K562 (cell line): Measurements from ENCODE around the gene FAM20B. TPM values are rescaled to one million over a fixed set of nuclear protein-coding genes. Genes with fewer than 3 reads are reported as not detected.
A peak's percentile ranks its signal among the peaks of the same experiment; 100 is the strongest.

Source experiments
- CBFB ChIP-seq: sonication (generic); formaldehyde crosslinking; IDR thresholded peaks from 2 replicates; pipeline ENCODE4 v1.4.0; 2020; ENCODE audit warnings: mild to moderate bottlenecking, missing genetic modification reagents
- CC2D1A ChIP-seq: fragments of 450-650 bp; IDR thresholded peaks from 2 replicates; pipeline ENCODE4 v1.6.1; 2017; ENCODE audit warnings: mild to moderate bottlenecking
- DLX4 ChIP-seq: fragments of 250-450 bp; sonication (Bioruptor Pico); IDR thresholded peaks from 2 replicates; pipeline ENCODE4 v1.6.1; 2021; ENCODE audit warnings: mild to moderate bottlenecking
- EGR1 ChIP-seq: fragments of 450-650 bp; conservative IDR thresholded peaks from 2 replicates; pipeline ENCODE4 v1.6.1; 2017; ENCODE audit warnings: mild to moderate bottlenecking
- HNRNPH1 ChIP-seq: fragments of 200-400 bp; formaldehyde crosslinking; optimal IDR thresholded peaks from 2 replicates; pipeline ENCODE3; 2017; ENCODE audit warnings: low read depth, mild to moderate bottlenecking, low read length, moderate library complexity
- HSF4 ChIP-seq: fragments of 250-450 bp; sonication (Bioruptor Pico); IDR thresholded peaks from 2 replicates; pipeline ENCODE4 v2.1.2; 2022; ENCODE audit warnings: mild to moderate bottlenecking, moderate library complexity, borderline replicate concordance
- KDM4B ChIP-seq, 2 experiments: fragments of 450-650 bp in 1 of 2; sonication (generic) in 1 of 2; IDR thresholded peaks; 2 replicates each; pipeline ENCODE4 v1.6.1; 2016 to 2017; ENCODE audit warnings: borderline replicate concordance in 2 of 2, antibody characterized with exemption in 1 of 2, low read depth in 1 of 2, mild to moderate bottlenecking in 1 of 2
- KLF13 ChIP-seq: fragments of 450-650 bp; IDR thresholded peaks from 2 replicates; pipeline ENCODE4 v1.6.1; 2016; ENCODE audit warnings: missing genetic modification characterization, low read depth, mild to moderate bottlenecking, missing compliant biosample characterization, moderate library complexity, borderline replicate concordance
- KLF16 ChIP-seq: IDR thresholded peaks from 2 replicates; pipeline ENCODE4 v1.6.1; 2016; ENCODE audit warnings: antibody characterized with exemption
- MAFK ChIP-seq: IDR thresholded peaks from 2 replicates; pipeline ENCODE4 v1.6.1; 2011; ENCODE audit warnings: low read length, improper control_type of control experiment
- MYNN ChIP-seq, 2 experiments: sonication (generic); formaldehyde crosslinking in 1 of 2; IDR thresholded peaks; 2 replicates each; pipeline versions ENCODE4 v1.5.0 to v1.6.1; 2016 to 2020; ENCODE audit warnings: antibody characterized with exemption in 1 of 2, missing genetic modification reagents in 1 of 2
- RFX5 ChIP-seq: IDR thresholded peaks from 2 replicates; pipeline ENCODE4 v1.6.1; 2011; ENCODE audit warnings: low read depth, mild to moderate bottlenecking, improper control_type of control experiment, low read length
- SNRNP70 ChIP-seq: fragments of 200-400 bp; formaldehyde crosslinking; optimal IDR thresholded peaks from 2 replicates; pipeline ENCODE3; 2017; ENCODE audit warnings: low read depth, low read length
- SP1 ChIP-seq: sonication (generic); formaldehyde crosslinking; IDR thresholded peaks from 2 replicates; pipeline ENCODE4 v1.8.1; 2022; ENCODE audit warnings: mild to moderate bottlenecking, missing genetic modification reagents
- SP2 ChIP-seq: IDR thresholded peaks from 2 replicates; pipeline ENCODE4 v1.6.1; 2011; ENCODE audit warnings: mild to moderate bottlenecking, low read depth, low read length, moderate library complexity; ENCODE audit not compliant: poor library complexity, severe bottlenecking; ENCODE audit errors: extremely low read depth
- ZBED1 ChIP-seq: IDR thresholded peaks from 2 replicates; pipeline ENCODE4 v1.6.1; 2014
- ZBTB49 ChIP-seq: sonication (generic); formaldehyde crosslinking; IDR thresholded peaks from 2 replicates; pipeline ENCODE4 v1.8.0; 2022; ENCODE audit warnings: missing genetic modification reagents, mild to moderate bottlenecking, borderline replicate concordance
- ZBTB5 ChIP-seq: fragments of 450-650 bp; IDR thresholded peaks from 2 replicates; pipeline ENCODE4 v1.6.1; 2017; ENCODE audit warnings: antibody characterized with exemption
- ZNF395 ChIP-seq: fragments of 200-800 bp; sonication (Bioruptor generic); IDR thresholded peaks from 2 replicates; pipeline ENCODE4 v1.6.1; 2017; ENCODE audit warnings: missing genetic modification characterization, missing compliant biosample characterization
- ZNF695 ChIP-seq: fragments of 450-650 bp; formaldehyde crosslinking; IDR thresholded peaks from 2 replicates; pipeline ENCODE4 v1.4.0; 2020; ENCODE audit warnings: mild to moderate bottlenecking, moderate library complexity
- polyA plus RNA-seq, 8 experiments: library from polyadenylated mRNA; depleted of rRNA in 4 of 8; stranded (reverse) in 5 of 8; unstranded in 3 of 8; fragments of >200 nt; fragmentation: Nextera tagmentation in 2 of 8; fragmentation: Illumina TruSeq in 1 of 8; extraction: Ambion mirVana in 2 of 8; extraction: Trizol in 1 of 8; gene quantifications; 2 replicates each; pipeline versions ENCODE4 v1.2.1 to v1.2.3, GENCODE V29; 2011 to 2014; ENCODE audit warnings: inconsistent platforms in 1 of 8, missing spikeins in 1 of 8
- total RNA-seq, 7 experiments: library from RNA; depleted of rRNA in 6 of 7; stranded (reverse); fragments of >200 nt in 6 of 7; fragmentation: Illumina TruSeq in 2 of 7; extraction: Trizol in 2 of 7; gene quantifications; 2 replicates each; pipeline versions ENCODE4 v1.2.1 to v1.2.3, GENCODE V29; 2011 to 2021; ENCODE audit warnings: low replicate concordance in 1 of 7
- TF ChIP-seq, protein P1 (sequence below): fragments of 250-450 bp; sonication (Bioruptor Pico); IDR thresholded peaks from 2 replicates; pipeline ENCODE4 v1.5.0; 2020; ENCODE audit warnings: mild to moderate bottlenecking
- TF ChIP-seq, protein P2 (sequence below): sonication (generic); formaldehyde crosslinking; IDR thresholded peaks from 2 replicates; pipeline ENCODE4 v1.8.0; 2022; ENCODE audit warnings: mild to moderate bottlenecking, missing genetic modification reagents

FAM20B gene
- total and polyA plus RNA-seq, 9 of the 15 experiments (the other 6 are each of a cell fraction or from before 2014, with no cell fraction given) = 7.2 to 67.5 (median 42.9) TPM

DNA sequence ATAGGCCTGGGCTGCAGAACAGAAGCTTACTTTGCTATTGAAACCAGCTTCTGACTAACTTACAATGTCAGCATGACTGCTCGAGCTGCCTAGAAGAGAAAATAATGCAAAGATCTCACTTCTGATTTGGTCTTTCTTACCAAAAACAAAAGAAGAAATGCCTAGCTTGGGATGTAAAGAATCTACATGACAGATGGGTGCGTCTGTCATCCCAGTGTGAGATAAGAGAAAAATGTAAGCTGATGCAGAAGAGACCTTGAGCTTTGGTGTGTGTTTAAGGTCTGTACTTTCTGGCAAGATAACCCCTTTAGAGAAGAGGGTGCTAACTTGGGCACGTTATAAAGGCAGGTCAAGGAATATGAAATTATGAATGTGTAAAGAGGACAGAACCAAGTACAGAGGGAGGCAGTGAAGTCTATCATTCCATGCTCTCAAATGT is 3.6 kb downstream of the FAM20B start (continued):
- TF ChIP-seq ZNF695 (no peak), ZNF395 (CRISPR knock-in tag) (no peak), ZBED1 (no peak), CBFB (no peak), HSF4 (CRISPR knock-in tag) (no peak), CC2D1A (no peak), ZBTB5 (no peak), ZBTB49 (no peak), KDM4B (IDR thresholded peaks at IDR 0.05; ENCODE audit: borderline replicate concordance in 2 of 2, low read depth in 1 of 2) (no peak), SP1 (CRISPR knock-in tag) (peak; percentile 50; the same call in 1 of the 2 replicates), MYNN (IDR thresholded peaks at IDR 0.05) (no peak), MYNN (CRISPR knock-in tag; IDR thresholded peaks at IDR 0.05) (no peak), SP2 (no peak), KLF16 (no peak), SNRNP70 (no peak), DLX4 (CRISPR knock-in tag) (no peak), KLF13 (no peak), EGR1 (no peak), RFX5 (no peak), HNRNPH1 (no peak), MAFK (no peak)
- TF ChIP-seq, protein P1, sequence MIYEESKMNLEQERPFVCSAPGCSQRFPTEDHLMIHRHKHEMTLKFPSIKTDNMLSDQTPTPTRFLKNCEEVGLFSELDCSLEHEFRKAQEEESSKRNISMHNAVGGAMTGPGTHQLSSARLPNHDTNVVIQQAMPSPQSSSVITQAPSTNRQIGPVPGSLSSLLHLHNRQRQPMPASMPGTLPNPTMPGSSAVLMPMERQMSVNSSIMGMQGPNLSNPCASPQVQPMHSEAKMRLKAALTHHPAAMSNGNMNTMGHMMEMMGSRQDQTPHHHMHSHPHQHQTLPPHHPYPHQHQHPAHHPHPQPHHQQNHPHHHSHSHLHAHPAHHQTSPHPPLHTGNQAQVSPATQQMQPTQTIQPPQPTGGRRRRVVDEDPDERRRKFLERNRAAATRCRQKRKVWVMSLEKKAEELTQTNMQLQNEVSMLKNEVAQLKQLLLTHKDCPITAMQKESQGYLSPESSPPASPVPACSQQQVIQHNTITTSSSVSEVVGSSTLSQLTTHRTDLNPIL (CRISPR knock-in tag) = no peak
- TF ChIP-seq, protein P2, sequence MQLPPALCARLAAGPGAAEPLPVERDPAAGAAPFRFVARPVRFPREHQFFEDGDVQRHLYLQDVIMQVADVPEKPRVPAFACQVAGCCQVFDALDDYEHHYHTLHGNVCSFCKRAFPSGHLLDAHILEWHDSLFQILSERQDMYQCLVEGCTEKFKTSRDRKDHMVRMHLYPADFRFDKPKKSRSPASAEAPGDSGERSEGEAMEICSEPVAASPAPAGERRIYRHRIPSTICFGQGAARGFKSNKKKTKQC (CRISPR knock-in tag) = no peak
